Measurements from ENCODE around the gene TMEFF2.
"Not testable (repeated sequence)": the region's sequence is repeated elsewhere in the genome, so short reads cannot be mapped to it uniquely, and the experiment has no call there.

Gene TMEFF2

DNA sequence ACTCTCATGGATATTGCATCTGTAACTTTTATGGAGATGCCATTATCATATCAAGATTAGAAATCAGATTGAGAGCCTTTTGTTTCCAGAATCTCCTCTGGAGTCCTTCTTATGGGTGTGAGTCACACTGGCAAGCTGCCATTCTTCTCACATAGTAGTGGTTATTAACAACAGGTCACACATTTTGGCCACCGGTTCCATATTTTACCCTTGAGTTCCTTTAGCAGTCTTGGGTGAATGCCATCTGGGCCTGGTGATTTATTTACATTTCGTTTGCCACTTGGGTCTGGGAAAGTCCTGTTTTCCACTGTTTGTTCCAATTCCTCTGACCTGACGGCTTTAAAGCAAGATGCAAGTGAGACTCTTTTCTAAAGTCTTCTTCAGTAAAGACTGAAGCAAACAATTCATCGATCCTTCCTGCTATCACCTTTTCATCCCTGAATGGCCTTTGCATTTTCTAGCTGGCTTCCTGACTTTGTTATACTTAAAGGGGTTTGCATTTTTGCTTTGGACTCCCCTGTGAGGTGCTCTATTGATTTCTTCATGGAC, 267.3 kb downstream of the TMEFF2 start:
- DNase-seq, result no peak

DNA sequence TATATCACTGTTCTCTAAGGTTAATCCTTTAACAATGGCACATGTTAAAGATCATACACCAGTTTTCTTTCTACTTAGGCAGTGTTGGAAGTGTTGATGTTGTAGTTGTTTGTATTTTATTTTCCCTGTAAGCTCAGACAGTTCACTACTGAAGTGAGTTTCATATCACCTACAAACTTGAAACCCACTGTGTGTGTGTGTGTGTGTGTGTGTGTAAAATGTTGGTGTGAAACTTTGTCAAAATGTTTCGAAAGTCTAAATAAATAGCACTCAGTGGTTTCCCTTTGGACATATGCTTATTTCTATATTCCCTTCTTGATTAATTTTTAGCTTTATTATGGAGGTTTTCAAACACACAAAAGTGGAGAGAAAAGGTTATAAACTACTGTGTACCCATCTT, 268.1 kb downstream of the TMEFF2 start:
- no peak for DNase-seq

DNA sequence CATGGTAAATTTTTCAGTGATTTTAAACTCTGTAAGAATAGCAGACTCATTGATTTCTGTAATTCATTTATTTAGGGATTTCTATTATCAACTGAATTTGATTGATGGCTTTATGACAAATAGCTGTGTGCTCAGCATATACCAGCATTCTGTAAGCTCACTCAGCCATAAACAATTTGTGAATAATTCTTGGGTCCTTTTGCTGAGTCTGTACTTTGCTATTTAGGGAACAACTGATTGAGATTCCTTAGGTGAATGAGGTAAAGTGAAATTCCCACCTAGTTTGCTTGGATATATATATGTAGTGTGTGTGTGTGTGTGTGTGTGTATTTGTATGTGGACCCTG, 271.1 kb downstream of the TMEFF2 start:
- no peak for DNase-seq

DNA sequence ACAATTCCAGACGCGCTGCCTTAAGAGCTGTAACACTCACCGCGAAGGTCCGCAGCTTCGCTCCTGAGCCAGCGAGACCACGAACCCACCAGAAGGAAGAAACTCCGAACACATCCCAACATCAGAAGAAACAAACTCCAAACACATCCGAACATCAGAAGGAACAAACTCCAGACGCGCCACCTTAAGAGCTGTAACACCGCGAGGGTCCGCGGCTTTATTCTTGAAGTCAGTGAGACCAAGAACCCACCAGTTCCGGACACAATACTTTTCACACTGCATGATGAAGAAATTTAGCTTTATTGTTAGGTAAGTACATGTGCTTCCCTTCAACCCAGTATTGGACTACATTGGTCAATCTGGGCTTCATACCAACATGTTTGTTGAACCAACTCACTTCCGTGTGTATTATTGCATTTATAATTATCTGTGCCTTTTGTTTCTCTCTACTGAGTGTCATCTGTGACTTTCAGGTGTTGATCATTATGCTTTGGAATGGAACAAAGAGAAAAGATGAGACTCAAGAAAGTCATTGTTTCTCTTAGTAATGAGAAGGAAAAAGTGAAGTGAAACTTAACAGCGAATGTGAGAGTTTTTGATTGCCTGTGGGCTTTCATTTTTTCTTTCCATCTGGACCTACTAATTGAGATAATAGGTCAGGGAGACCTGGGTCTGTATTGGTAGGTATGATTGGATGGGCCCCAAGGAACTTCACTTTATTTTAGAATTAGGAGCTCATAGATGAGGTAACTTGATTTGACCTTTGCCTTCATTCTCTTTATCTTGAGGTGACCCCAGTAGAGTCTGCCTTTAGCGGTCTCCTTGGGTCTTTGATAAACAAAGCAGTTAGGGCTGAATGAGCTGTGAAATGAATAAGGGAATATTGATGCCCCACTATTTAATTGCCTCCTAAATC, 271.7 kb downstream of the TMEFF2 start:
- DNase-seq, result no peak

DNA sequence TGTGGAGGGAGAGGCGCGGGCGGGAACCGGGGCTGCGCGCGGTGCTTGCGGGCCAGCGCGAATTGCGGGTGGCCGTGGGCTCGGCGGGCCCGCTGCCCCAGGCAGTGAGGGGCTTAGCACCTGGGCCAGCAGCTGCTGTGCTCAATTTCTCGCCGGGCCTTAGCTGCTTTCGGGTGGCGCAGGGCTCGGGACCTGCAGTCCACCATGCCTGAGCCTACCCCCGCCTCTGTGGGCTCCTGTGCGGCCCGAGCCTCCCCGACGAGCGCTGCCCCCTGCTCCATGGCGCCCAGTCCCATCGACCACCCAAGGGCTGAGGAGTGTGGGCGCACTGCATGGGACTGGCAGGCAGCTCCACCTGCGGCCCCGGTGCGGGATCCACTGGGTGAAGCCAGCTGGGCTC, 273.1 kb downstream of the TMEFF2 start:
- DNase-seq, result not testable (repeated sequence)

DNA sequence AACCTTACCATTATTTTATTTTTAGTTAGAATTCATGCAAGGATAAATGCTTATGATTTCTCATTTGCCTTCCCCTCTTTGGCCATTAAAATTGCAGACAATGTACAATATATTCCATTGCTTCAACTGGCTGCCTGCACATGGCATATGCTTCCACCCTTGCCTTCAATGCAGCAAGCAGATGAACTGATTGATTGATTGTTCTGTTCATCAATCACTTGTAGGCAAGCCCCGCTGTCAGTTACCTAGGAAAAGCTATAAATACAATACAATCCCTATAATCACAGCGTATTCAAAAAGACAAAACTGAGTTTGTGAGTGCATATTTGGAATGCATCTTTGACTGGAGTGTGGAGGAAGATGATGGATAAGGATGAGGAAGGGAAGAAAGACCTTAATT, 274.2 kb downstream of the TMEFF2 start:
- DNase-seq, result no peak

DNA sequence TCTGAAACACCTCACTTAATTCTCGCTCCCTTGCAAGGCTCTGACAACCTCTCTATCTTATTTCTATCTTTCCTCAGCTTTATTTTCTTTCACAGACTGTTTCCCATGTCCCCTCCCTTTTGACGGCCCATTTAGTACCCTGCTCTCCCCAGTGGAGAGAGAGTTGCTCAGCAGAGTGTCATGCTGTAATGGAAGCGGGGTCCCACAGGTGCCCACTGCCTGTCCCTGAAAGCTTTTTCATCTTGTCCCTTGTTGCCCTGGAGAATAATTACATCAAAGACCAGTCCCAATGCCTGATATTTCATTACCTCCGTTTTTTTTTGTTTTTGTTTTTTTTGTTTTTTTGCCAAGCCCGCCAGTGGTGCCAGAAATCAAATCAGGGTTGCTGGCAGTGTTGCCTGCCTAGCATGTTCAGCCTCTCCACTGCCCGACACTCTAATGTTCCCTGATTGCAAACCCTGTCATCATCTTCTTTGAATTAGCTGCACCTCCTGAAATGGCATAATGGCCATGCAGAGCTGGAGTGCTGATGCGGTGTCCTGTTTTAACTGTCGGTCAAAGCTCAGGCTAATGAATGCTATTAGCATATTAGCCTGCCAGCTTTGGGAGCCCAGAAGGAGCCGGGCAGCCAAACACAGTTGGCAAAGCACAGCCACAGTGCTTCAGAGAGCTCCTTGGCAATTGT, 276.6 kb downstream of the TMEFF2 start:
- DNase-seq, result no peak

DNA sequence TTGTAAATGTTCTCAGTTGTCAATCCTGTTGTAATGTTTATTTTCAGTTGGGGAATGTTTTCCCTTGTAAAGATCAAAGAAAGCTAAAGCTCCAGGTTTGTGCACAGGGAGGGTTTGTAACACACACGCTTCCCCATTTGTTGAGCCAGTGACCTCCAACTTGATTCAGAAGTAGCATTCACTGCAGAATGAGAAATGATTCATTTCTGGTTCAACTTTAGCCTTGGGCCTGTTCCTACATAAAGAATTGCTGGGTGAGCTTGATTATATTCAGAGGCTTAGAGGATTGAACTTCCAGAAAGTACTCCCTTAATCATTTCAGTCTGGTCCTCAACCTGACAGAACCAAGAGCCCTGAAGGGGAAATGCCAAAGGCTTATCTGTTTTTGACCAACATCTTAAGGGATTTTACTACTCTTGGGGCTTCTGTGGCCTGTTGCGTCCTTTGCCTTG, 277.3 kb downstream of the TMEFF2 start:
- DNase-seq, result no peak

DNA sequence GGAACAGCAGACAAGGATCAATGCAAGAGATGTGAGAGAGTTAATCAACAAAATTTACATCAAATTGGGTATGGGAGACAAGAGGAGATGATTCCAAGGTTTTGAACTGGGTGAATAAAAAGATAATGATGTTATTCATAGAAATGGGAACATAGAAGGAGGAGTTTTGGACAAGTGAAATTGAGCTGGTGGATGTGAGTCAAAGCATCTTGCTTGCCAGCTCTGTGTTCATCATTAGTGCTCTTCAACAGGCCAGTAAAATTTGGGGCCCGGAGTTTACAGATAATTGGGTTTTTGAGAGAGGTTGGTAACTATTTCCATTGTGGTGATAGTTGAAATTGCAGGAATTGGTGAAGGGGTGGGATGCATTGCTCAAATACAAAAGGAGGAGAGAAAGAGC, 277.9 kb downstream of the TMEFF2 start:
- no peak for DNase-seq

DNA sequence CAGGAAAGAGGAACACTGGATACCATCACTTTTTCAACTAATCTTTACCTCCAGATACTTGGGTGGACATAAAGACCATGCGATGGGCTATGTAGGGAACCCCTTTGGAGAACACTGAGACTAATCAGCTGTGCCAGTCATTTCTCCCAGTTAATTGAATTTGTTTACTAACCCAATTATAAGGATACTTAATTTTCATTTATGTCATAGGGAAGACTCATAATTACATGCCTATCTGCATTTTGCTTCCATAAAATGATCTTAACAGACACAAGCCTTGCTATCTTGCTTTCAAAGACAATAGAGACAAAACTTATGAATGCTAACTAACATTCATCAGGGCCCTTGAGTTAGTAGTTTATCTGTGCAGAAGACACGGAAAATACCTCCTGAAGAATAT, 279.0 kb downstream of the TMEFF2 start:
- no peak for DNase-seq

DNA sequence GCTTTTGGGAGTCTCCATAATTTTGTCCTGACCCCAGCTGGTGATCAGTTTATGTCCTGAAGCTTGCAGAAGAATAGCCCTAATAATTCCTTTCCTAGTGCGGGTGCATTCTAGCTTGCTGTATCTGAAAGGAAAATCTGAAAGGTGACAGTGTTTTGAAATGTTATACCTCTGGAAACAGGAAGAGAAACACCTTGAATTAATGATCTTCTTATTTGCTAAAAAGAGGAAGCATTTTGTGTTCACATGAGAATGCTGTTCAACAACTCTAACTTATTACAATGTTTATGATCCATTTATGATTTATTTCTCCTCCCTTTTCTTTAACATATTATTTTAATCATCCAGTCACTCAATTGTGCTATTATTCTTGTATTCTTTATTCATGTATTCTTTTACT, 280.9 kb downstream of the TMEFF2 start:
- no peak for DNase-seq

DNA sequence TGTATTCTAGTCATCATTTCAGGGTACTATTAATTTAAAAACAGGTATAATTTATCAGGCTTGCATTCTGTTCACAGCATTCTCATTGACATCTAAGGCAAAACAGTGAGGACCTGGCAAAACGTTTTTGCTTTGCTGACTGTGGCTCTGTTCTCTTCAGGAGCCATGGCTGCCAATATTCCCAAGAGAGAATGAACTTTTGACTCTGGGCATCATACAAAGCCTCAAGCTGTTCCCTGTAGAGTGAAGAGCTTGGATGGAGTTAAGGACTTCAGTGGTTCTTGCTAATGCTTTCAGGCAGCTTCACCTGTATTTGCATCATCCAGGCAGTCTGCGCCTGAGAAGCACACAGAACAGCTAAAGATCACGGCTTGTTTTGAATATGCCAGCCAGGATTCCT, 282.0 kb downstream of the TMEFF2 start:
- DNase-seq, result no peak

DNA sequence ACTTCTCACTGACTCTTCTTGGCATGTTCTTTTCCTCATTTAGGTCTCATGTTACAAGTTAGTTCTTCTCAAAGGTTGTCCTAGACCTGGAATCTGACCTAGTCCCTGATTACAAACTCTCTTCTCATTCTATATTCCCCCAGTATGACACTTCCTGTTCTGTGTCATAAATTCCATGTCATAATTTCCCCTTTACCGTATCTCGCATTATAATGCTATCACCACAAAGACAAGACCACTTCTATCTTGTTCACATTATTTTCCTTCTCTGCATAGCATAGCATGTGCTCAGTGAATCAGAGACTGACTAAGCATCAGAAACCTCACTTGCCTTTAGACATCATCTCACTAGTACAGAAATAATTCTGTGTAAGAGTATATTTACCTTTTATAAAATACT, 284.2 kb downstream of the TMEFF2 start:
- no peak for DNase-seq

DNA sequence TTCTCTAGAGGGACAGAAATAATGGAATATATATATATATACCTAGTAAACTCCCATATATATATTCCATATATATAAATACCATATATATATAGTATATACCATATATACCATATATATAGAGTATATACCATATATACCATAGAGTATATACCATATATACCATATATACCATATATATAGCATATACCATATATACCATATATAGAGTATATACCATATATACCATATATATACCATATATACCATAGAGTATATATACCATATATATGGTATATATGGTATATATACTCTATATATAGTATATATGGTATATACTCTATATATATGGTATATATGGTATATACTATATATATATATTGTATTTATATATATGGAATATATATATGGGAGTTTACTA, 285.9 kb downstream of the TMEFF2 start:
- no peak for DNase-seq

DNA sequence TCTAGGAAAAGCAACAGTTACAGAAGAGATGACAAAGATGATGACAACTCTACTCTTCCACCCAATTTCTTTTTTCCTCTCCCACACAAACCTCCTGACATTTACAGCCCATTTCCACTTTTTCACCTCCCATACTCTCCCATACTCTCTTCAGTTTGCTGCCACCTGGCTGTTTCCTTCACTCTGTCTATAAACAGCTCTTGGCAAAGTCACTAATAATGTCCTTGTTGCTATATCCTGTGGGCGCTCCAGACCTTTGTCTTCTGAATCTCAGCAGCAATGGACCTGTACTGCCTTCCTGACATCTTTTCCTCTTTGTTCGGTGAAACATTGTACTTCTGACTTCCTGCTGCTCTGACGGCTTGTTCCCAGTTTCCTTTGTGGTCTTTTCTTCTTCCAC, 287.2 kb downstream of the TMEFF2 start:
- DNase-seq, result no peak

DNA sequence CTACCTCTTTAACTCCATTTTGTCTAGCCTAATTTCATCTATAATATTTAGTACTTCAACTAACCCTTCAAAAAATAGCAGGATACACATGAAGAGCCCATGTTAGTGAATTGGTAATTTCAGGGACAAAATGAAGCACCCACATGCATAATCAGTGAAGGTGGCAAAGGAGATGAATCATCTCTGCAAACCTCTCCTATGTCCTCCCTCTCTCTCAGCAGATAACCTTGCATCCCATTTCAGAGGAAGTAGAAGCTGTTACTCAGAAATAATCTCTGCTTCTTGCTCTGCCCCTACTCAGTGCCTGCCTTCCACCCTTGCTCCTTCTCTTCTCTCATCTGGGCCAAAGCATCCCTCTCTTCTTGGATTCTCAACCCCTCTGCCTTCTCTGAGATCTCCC, 287.6 kb downstream of the TMEFF2 start:
- DNase-seq, result no peak

DNA sequence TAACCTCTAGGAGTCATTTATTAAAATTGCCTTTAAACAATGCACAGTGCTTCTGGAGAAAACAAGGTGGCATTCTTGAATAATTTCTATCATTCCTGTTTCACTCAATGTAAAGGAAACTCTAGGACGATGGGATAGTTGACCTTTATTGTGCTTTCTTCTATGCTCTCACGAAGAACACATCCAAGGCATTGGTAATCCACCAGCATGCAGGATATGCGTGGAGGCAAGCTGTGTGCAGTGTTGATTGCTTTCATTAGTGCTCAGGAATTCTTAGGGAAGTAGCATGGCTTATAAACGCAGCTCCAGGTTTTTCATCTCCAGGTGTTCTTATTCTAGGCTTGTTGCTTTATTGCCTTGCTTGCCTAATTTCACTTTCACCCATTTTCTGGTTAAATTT, 289.4 kb downstream of the TMEFF2 start:
- no peak for DNase-seq

DNA sequence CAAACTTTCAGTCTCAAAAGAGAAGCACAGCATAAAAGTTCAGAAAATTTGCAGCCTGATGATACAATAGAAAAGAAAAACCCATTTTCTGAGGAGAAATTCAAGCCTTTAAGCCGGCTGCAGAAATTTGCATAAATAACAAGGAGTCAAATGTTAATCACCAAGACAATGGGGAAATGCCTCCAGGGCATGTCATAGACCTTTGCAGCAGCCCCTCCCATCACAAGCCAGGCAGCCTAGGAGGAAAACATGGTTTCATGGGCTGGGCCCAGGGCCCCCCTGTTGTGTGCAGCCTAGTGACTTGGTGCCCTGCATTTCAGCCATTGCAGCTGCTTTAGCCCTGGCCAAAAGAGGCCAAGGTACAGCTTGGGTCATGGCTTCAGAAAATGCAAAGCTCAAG, 293.7 kb downstream of the TMEFF2 start:
- DNase-seq, result no peak

DNA sequence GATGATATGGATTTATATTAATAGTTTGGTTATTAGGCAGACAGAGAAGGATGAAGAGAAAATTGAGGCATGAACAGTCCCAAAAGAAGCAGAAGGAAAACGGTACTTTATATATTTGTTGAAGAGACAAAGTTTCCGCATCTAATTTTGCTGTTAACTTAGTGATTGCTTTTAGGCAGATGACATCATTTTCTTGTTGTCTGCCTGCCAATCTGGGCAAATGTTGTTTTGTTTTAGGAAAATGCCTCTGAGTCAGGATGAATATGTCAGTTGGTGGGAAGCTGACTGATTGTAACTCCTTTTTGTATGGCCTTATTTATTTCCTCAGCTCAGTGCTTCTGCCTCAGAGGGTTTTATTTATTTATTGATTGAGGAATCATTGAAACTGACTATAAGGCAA, 295.3 kb downstream of the TMEFF2 start:
- no peak for DNase-seq
